ENCODE results near the gene TRIP4. TPM values are rescaled to one million over a fixed set of nuclear protein-coding genes. Genes with fewer than 3 reads are reported as not detected.

TRIP4 gene
- polyA plus RNA-seq, 3 donors: 23.0 to 40.1 (median 35.6) TPM

DNA sequence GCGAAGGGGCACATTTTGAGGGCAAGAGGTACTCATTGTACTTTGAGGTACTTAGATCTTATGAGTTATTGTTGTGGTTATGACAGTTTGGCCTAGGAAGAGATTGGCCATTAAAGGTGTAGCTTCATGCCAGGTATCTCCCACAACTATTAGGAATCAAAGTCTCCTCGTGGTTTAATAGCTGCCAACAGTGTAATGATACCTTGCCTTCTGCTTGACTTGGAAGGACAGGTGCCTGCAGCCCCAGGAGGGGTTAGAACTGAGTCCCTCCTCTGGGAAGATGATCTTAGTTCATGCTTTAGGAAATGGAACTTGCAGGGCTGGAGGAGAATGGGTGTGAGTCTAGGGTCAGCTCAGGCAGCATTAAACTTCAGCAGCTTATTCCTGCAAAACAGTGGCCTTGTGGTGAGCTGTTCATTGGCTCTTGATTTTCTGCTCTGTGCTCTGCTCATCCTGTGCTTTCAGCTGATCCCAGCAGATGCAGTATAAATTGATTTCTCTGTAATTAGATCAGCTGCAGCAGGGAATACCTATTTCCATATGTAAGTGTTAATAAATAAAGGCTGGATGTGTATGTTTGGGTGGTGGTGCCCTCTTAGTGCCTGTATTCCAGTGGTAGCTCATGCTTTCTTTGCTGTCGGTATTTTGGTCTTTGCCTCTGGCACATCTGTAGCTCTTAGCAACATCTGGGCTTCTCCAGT lies 113.2 kb downstream of the TRIP4 start:
- Mint-ChIP-seq H3K36me3 (peaks cover 48 to 54% of the 10 kb centered on the region in 2 donors), H3K4me1 (peaks cover 35% of the 10 kb centered on the region), H3K4me3 (no peak overlapping the region), H3K9me3 (no peaks in the 10 kb centered on the region), H3K27me3 (ENCODE audit: low read depth in 3 of 3) (no peaks in the 10 kb centered on the region), H3K27ac (peak overlapping the region in 2 of 7 donors; percentile 22 to 42)
- no peak for DNase-seq
- Histone ChIP-seq H2AFZ (ENCODE audit: insufficient read depth, low read depth, low read length, poor library complexity, severe bottlenecking) (no peak overlapping the region), H3K27ac (ENCODE audit: low read depth in 1 of 2, low read length in 2 of 2) (peak overlapping the region in 1 of 2 donors; percentile 43), H3K36me3 (replicated peaks in 1 of 2; ENCODE audit: control insufficient read depth in 1 of 2, insufficient read depth in 2 of 2, low read length in 2 of 2) (peaks cover 43 to 73% of the 10 kb centered on the region in 2 donors), H3K4me2 (replicated peaks; ENCODE audit: extremely low read depth, low read length, poor library complexity, severe bottlenecking) (no peak overlapping the region), H3K9me3 (replicated peaks in 1 of 2; ENCODE audit: control insufficient read depth in 1 of 2, insufficient read depth in 1 of 2, low read length in 2 of 2) (no peaks in the 10 kb centered on the region), H3K4me3 (replicated peaks in 1 of 3; ENCODE audit: low read depth in 2 of 3, low read length in 3 of 3) (no peak overlapping the region), H3K9ac (ENCODE audit: insufficient read depth, low read length, poor library complexity, severe bottlenecking) (no peak overlapping the region), H4K20me1 (ENCODE audit: insufficient read depth, low read length) (peaks cover 88% of the 10 kb centered on the region), H3K4me1 (ENCODE audit: control insufficient read depth in 1 of 2, insufficient read depth in 2 of 2, low read length in 2 of 2) (peaks cover 31 to 32% of the 10 kb centered on the region in 2 donors), H3K27me3 (ENCODE audit: control insufficient read depth in 2 of 2, insufficient read depth in 2 of 2, low read length in 2 of 2) (no peaks in the 10 kb centered on the region), H3K79me2 (ENCODE audit: insufficient read depth, low read length) (peaks cover 70% of the 10 kb centered on the region)
- no peak for TF ChIP-seq CTCF (IDR thresholded peaks at IDR 0.05)
- WGBS (ENCODE audit: insufficient coverage): 100% methylated on average over 1 of the region's 3 CpGs
- intact Hi-C loops (cut with micrococcal nuclease): no loop called here

GRCh38 chr15:64501396-64501715 lies 113.7 kb downstream of the TRIP4 start:
- Histone ChIP-seq H4K20me1 (ENCODE audit: insufficient read depth, low read length) (peaks cover 83% of the 10 kb centered on the region), H3K9ac (ENCODE audit: insufficient read depth, low read length, poor library complexity, severe bottlenecking) (no peak overlapping the region), H3K4me3 (replicated peaks in 1 of 3; ENCODE audit: low read depth in 2 of 3, low read length in 3 of 3) (no peak overlapping the region), H3K36me3 (replicated peaks in 1 of 2; ENCODE audit: control insufficient read depth in 1 of 2, insufficient read depth in 2 of 2, low read length in 2 of 2) (peaks cover 39 to 68% of the 10 kb centered on the region in 2 donors), H3K27me3 (ENCODE audit: control insufficient read depth in 2 of 2, insufficient read depth in 2 of 2, low read length in 2 of 2) (no peaks in the 10 kb centered on the region), H3K79me2 (ENCODE audit: insufficient read depth, low read length) (peaks cover 69% of the 10 kb centered on the region), H3K4me2 (replicated peaks; ENCODE audit: extremely low read depth, low read length, poor library complexity, severe bottlenecking) (no peak overlapping the region), H3K4me1 (ENCODE audit: control insufficient read depth in 1 of 2, insufficient read depth in 2 of 2, low read length in 2 of 2) (peaks cover 31 to 32% of the 10 kb centered on the region in 2 donors), H2AFZ (ENCODE audit: insufficient read depth, low read depth, low read length, poor library complexity, severe bottlenecking) (no peak overlapping the region), H3K27ac (ENCODE audit: low read depth in 1 of 2, low read length in 2 of 2) (peak overlapping the region in 1 of 2 donors; percentile 43), H3K9me3 (replicated peaks in 1 of 2; ENCODE audit: control insufficient read depth in 1 of 2, insufficient read depth in 1 of 2, low read length in 2 of 2) (no peaks in the 10 kb centered on the region)
- Mint-ChIP-seq H3K4me1 (peaks cover 35% of the 10 kb centered on the region), H3K27me3 (ENCODE audit: low read depth in 3 of 3) (no peaks in the 10 kb centered on the region), H3K36me3 (peaks cover 48 to 54% of the 10 kb centered on the region in 2 donors), H3K9me3 (no peaks in the 10 kb centered on the region), H3K27ac (peak overlapping the region in 3 of 7 donors; percentile 22 to 62 (median 42)), H3K4me3 (no peak overlapping the region)
- no CpG with 5 or more reads among the region's 1 CpG for WGBS (ENCODE audit: insufficient coverage)
- DNase-seq: no peak
- intact Hi-C loops (cut with micrococcal nuclease): no loop called here
- TF ChIP-seq CTCF (IDR thresholded peaks at IDR 0.05): no peak

Measured in CD14-positive monocyte (primary cell).